ENCODE data around the gene HOXC6. TPM values are rescaled to one million over a fixed set of nuclear protein-coding genes. Genes with fewer than 3 reads are reported as not detected.
"Not testable (repeated sequence)": the region's sequence is repeated elsewhere in the genome, so short reads cannot be mapped to it uniquely, and the experiment has no call there.

The HOXC6 gene
- polyA plus RNA-seq, 1 experiment: 0.02 TPM

GRCh38 chr12:54039417-54040147 lies 11.3 kb downstream of the HOXC6 start:
- DNase-seq (ENCODE audit: low read depth, low spot score): no peak
- H3K27ac ChIP-seq (ENCODE audit: low read depth, low read length): no peak overlapping the region
- TF ChIP-seq CTCF (IDR thresholded peaks at IDR 0.05; ENCODE audit: low read depth, low read length): no peak
- ChIA-PET POLR2A (no interaction called here), CTCF (no interaction called here)
- no peak overlapping the region for H3K4me3 ChIP-seq (ENCODE audit: low read depth, low read length)
- H3K9me3 ChIP-seq (ENCODE audit: control insufficient read depth, insufficient read depth, low read length): peaks cover 2% of the 10 kb centered on the region
- H3K27me3 ChIP-seq (ENCODE audit: control insufficient read depth, insufficient read depth, low read length): peaks cover 66% of the 10 kb centered on the region

- Histone ChIP-seq H3K27ac (ENCODE audit: low read depth, low read length) (no peak overlapping the region), H3K27me3 (ENCODE audit: control insufficient read depth, insufficient read depth, low read length) (peaks cover 65% of the 10 kb centered on the region), H3K4me3 (ENCODE audit: low read depth, low read length) (no peak overlapping the region), H3K9me3 (ENCODE audit: control insufficient read depth, insufficient read depth, low read length) (no peaks in the 10 kb centered on the region)
- ChIA-PET CTCF (interaction anchor here (0.6 kb wide), 1 partner anchor 9 kb away, joined by 3 read pairs; no protein-coding TSS in a partner anchor), POLR2A (no interaction called here)
- DNase-seq (ENCODE audit: low read depth, low spot score): no peak
- TF ChIP-seq CTCF (IDR thresholded peaks at IDR 0.05; ENCODE audit: low read depth, low read length): no peak
Measured at GRCh38 chr12:54040148-54040494, 11.9 kb downstream of the HOXC6 start.

GRCh38 chr12:54040648-54041047 lies 12.4 kb downstream of the HOXC6 start:
- DNase-seq (ENCODE audit: low read depth, low spot score): no peak
- ChIA-PET POLR2A (no interaction called here), CTCF (interaction anchor here (0.6 kb wide), 1 partner anchor 9 kb away, joined by 3 read pairs; no protein-coding TSS in a partner anchor)
- Histone ChIP-seq H3K27ac (ENCODE audit: low read depth, low read length) (no peak overlapping the region), H3K9me3 (ENCODE audit: control insufficient read depth, insufficient read depth, low read length) (no peaks in the 10 kb centered on the region), H3K27me3 (ENCODE audit: control insufficient read depth, insufficient read depth, low read length) (peaks cover 65% of the 10 kb centered on the region), H3K4me3 (ENCODE audit: low read depth, low read length) (no peak overlapping the region)
- TF ChIP-seq CTCF (IDR thresholded peaks at IDR 0.05; ENCODE audit: low read depth, low read length): no peak

GRCh38 chr12:54041097-54041690 lies 13.0 kb downstream of the HOXC6 start:
- Histone ChIP-seq H3K9me3 (ENCODE audit: control insufficient read depth, insufficient read depth, low read length) (no peaks in the 10 kb centered on the region), H3K27ac (ENCODE audit: low read depth, low read length) (no peak overlapping the region), H3K4me3 (ENCODE audit: low read depth, low read length) (no peak overlapping the region), H3K27me3 (ENCODE audit: control insufficient read depth, insufficient read depth, low read length) (peaks cover 68% of the 10 kb centered on the region)
- DNase-seq (ENCODE audit: low read depth, low spot score): no peak
- ChIA-PET POLR2A (no interaction called here), CTCF (no interaction called here)
- TF ChIP-seq CTCF (IDR thresholded peaks at IDR 0.05; ENCODE audit: low read depth, low read length): no peak

GRCh38 chr12:54042033-54042432 lies 13.8 kb downstream of the HOXC6 start:
- H3K9me3 ChIP-seq (ENCODE audit: control insufficient read depth, insufficient read depth, low read length); POLR2A ChIA-PET; H3K27ac ChIP-seq (ENCODE audit: low read depth, low read length); H3K4me3 ChIP-seq (ENCODE audit: low read depth, low read length); DNase-seq (ENCODE audit: low read depth, low spot score); CTCF ChIA-PET: not testable (repeated sequence)
- H3K27me3 ChIP-seq (ENCODE audit: control insufficient read depth, insufficient read depth, low read length): peaks cover 72% of the 10 kb centered on the region

Measured in AG04450 (cell line).